H9 (cell line): Measurements from ENCODE around the gene UBE3B. TPM values are rescaled to one million over a fixed set of nuclear protein-coding genes. Genes with fewer than 3 reads are reported as not detected.

ENCODE experiments used
- DNase-seq: peaks from one replicate; pipeline ENCODE4 v3.0.0-alpha.2; 2017
- H2AFZ ChIP-seq: one replicate; pipeline ENCODE4 v1.6.1; 2013; ENCODE audit warnings: mild to moderate bottlenecking, low read length, control low read depth, moderate library complexity
- H2AK5ac ChIP-seq: 2 replicates; pipeline ENCODE4 v1.6.1; 2013; ENCODE audit warnings: low read length, control low read depth, mixed read lengths; ENCODE audit not compliant: insufficient read length
- H2BK120ac ChIP-seq: one replicate; pipeline ENCODE4 v1.6.1; 2013; ENCODE audit warnings: low read depth, mild to moderate bottlenecking, low read length, control low read depth, inconsistent platforms; ENCODE audit not compliant: poor library complexity, severe bottlenecking
- H2BK12ac ChIP-seq: 2 replicates; pipeline ENCODE4 v1.6.1; 2013; ENCODE audit warnings: low read length, control low read depth, mixed read lengths, low read depth; ENCODE audit not compliant: insufficient read length
- H2BK15ac ChIP-seq: 2 replicates; pipeline ENCODE4 v1.6.1; 2013; ENCODE audit warnings: low read depth, low read length, control low read depth
- H2BK20ac ChIP-seq: one replicate; pipeline ENCODE4 v1.6.1; 2013; ENCODE audit warnings: low read depth, mild to moderate bottlenecking, low read length, control low read depth, inconsistent platforms; ENCODE audit not compliant: poor library complexity, severe bottlenecking
- H2BK5ac ChIP-seq: 2 replicates; pipeline ENCODE4 v1.6.1; 2013; ENCODE audit warnings: low read length, control low read depth, mixed read lengths; ENCODE audit not compliant: insufficient read length
- H3K14ac ChIP-seq: 2 replicates; pipeline ENCODE4 v1.6.1; 2013; ENCODE audit warnings: low read length, control low read depth; ENCODE audit not compliant: insufficient read depth
- H3K18ac ChIP-seq: 2 replicates; pipeline ENCODE4 v1.6.1; 2013; ENCODE audit warnings: low read depth, mild to moderate bottlenecking, mixed read lengths, low read length, control low read depth; ENCODE audit not compliant: insufficient read length
- H3K23ac ChIP-seq: 2 replicates; pipeline ENCODE4 v1.6.1; 2013; ENCODE audit warnings: low read length, control low read depth, mixed read lengths, low read depth; ENCODE audit not compliant: insufficient read length
- H3K23me2 ChIP-seq: 2 replicates; pipeline ENCODE4 v1.6.1; 2013; ENCODE audit warnings: low read depth, mild to moderate bottlenecking, mixed read lengths, low read length, control low read depth; ENCODE audit not compliant: insufficient read length, poor library complexity, severe bottlenecking
- H3K27ac ChIP-seq: 2 replicates; pipeline ENCODE4 v1.5.1; 2013; ENCODE audit warnings: low read length, control low read depth, mixed read lengths, low read depth; ENCODE audit not compliant: insufficient read length
- H3K27me3 ChIP-seq: 2 replicates; pipeline ENCODE4 v1.6.1; 2013; ENCODE audit warnings: low read length, control low read depth, inconsistent platforms; ENCODE audit not compliant: insufficient read depth
- H3K4ac ChIP-seq: 2 replicates; pipeline ENCODE4 v1.6.1; 2013; ENCODE audit warnings: low read depth, mild to moderate bottlenecking, control low read depth, inconsistent platforms, low read length, moderate library complexity
- H3K4me1 ChIP-seq: 2 replicates; pipeline ENCODE4 v1.6.1; 2013; ENCODE audit warnings: low read length, control low read depth, inconsistent platforms; ENCODE audit not compliant: insufficient read depth
- H3K4me2 ChIP-seq: 2 replicates; pipeline ENCODE4 v1.6.1; 2013; ENCODE audit warnings: low read length, control low read depth, mixed read lengths; ENCODE audit not compliant: insufficient read length, insufficient read depth
- H3K56ac ChIP-seq: 2 replicates; pipeline ENCODE4 v1.6.1; 2013; ENCODE audit warnings: low read depth, mild to moderate bottlenecking, mixed read lengths, low read length, control low read depth; ENCODE audit not compliant: insufficient read length
- H3K79me1 ChIP-seq: 2 replicates; pipeline ENCODE4 v1.6.1; 2013; ENCODE audit warnings: low read depth, mild to moderate bottlenecking, moderate library complexity, low read length, control low read depth, inconsistent platforms; ENCODE audit not compliant: insufficient read depth, poor library complexity, severe bottlenecking
- H3K79me2 ChIP-seq: 2 replicates; pipeline ENCODE4 v1.6.1; 2013; ENCODE audit warnings: low read length, control low read depth, inconsistent platforms; ENCODE audit not compliant: insufficient read depth
- H3K9ac ChIP-seq: 2 replicates; pipeline ENCODE4 v1.6.1; 2013; ENCODE audit warnings: low read length, control low read depth, mixed read lengths; ENCODE audit not compliant: insufficient read length; ENCODE audit errors: extremely low read depth
- H3K9me3 ChIP-seq: one replicate; pipeline ENCODE4 v1.6.1; 2013; ENCODE audit warnings: low read depth, low read length, inconsistent platforms; ENCODE audit not compliant: control insufficient read depth
- H3T11ph ChIP-seq: one replicate; pipeline ENCODE4 v1.6.1; 2013; ENCODE audit warnings: mild to moderate bottlenecking, low read length, control low read depth, inconsistent platforms
- H4K20me1 ChIP-seq: one replicate; pipeline ENCODE4 v1.6.1; 2013; ENCODE audit not compliant: control insufficient read depth, insufficient read length, insufficient read depth
- H4K5ac ChIP-seq: 2 replicates; pipeline ENCODE4 v1.6.1; 2013; ENCODE audit warnings: low read depth, mild to moderate bottlenecking, mixed read lengths, low read length, control low read depth; ENCODE audit not compliant: insufficient read length
- H4K8ac ChIP-seq: replicated peaks from 2 replicates; pipeline ENCODE4 v1.6.1; 2013; ENCODE audit warnings: low read length, control low read depth, mixed read lengths, low read depth; ENCODE audit not compliant: insufficient read length
- H4K91ac ChIP-seq: 2 replicates; pipeline ENCODE4 v1.6.1; 2013; ENCODE audit warnings: low read depth, mild to moderate bottlenecking, moderate library complexity, mixed read lengths, low read length, control low read depth; ENCODE audit not compliant: insufficient read length
- H3K27ac Mint-ChIP-seq, 3 experiments: 2 replicates in 2 of 3; 3 replicates in 1 of 3; pipeline ENCODE4 v1.8.0; 2020 to 2021; ENCODE audit warnings: mixed read lengths in 3 of 3, mild to moderate bottlenecking in 1 of 3, moderate library complexity in 1 of 3
- H3K27me3 Mint-ChIP-seq: 2 replicates; pipeline ENCODE4 v1.8.0; 2021; ENCODE audit warnings: low read depth, mild to moderate bottlenecking, moderate library complexity, mixed read lengths
- H3K36me3 Mint-ChIP-seq, 3 experiments: 2 replicates in 2 of 3; 3 replicates in 1 of 3; pipeline ENCODE4 v1.8.0; 2020 to 2021; ENCODE audit warnings: low read depth in 3 of 3, mixed read lengths in 3 of 3; ENCODE audit not compliant: insufficient read depth in 1 of 3
- H3K4me1 Mint-ChIP-seq, 2 experiments: 2 replicates each; pipeline ENCODE4 v1.8.0; 2020; ENCODE audit warnings: mixed read lengths in 2 of 2
- H3K4me3 Mint-ChIP-seq, 2 experiments: 2 replicates in 1 of 2; 3 replicates in 1 of 2; pipeline ENCODE4 v1.8.0; 2020 to 2021; ENCODE audit warnings: mild to moderate bottlenecking in 2 of 2, mixed read lengths in 2 of 2, moderate library complexity in 1 of 2
- H3K9me3 Mint-ChIP-seq, 2 experiments: 2 replicates in 1 of 2; 3 replicates in 1 of 2; pipeline ENCODE4 v1.8.0; 2020; ENCODE audit warnings: mild to moderate bottlenecking in 2 of 2, mixed read lengths in 2 of 2, moderate library complexity in 1 of 2
- WGBS: extraction: QIAGEN DNeasy Blood & Tissue Kit; methylation state at CpG from one replicate; pipeline ENCODE4 v1.1.7; 2013; ENCODE audit warnings: missing lambda C conversion rate, low lambda C conversion rate, mixed read lengths; ENCODE audit not compliant: insufficient read length; ENCODE audit errors: extremely low coverage; 5-methylcytosine and 5-hydroxymethylcytosine counted together
- total RNA-seq: library from RNA; stranded (reverse); gene quantifications from 2 replicates; pipeline ENCODE4 v1.2.1, GENCODE V29; 2021
- TF ChIP-seq, protein P1 (sequence below): fragments of 200-600 bp; sonication (generic); conservative IDR thresholded peaks from 3 replicates; pipeline ENCODE4 v1.8.0; 2021; ENCODE audit warnings: antibody characterized with exemption, mild to moderate bottlenecking

Gene UBE3B
- total RNA-seq, 1 experiment from 2014 or later, result 24.2 TPM

DNA sequence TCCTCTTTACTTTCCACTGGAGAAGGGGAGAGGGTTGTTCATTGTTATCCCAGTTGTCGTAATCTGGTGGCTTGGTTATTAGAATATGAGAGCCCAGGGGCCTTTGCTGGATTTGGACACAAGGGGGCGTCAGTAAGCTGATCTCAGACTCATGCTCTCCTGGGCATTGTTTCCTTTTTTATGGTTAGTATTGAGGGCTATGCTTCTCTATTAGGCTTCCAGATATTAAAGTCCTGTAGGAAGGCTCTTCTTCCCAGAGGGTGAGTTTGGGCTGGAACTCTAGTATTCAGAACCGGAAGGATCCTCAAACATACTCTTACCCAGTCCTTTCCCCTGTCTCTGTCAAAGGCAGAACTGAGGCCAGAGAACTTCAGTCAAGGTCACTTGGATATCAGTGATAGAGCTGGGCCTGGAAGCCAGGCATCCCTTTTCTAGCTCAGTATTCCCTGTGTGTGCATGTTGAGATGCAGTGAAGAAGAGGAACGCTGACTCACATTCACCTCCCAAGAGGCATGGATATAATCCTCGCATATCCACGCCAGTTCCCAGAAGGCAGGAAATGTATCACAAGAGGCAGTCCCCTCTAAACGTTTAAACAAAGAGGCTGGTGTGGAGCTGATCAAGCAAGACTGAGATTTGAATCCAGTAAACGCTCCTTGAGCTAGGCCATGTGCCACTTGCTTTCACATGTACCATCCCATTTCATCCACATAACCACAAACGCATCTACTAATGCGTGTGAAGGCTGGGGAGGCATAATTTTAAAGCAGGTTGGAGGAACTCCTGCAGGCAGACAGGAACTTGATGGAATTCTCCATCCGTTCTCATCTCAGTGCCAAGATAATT is 41.6 kb downstream of the UBE3B start:
- no CpG with 5 or more reads among the region's 11 CpGs for WGBS
- no peaks in the 10 kb centered on the region for H3K27me3 Mint-ChIP-seq
- Histone ChIP-seq H3K9ac (no peak overlapping the region), H3T11ph (no peak overlapping the region), H3K18ac (no peak overlapping the region), H3K79me1 (no peaks in the 10 kb centered on the region), H3K79me2 (no peaks in the 10 kb centered on the region), H2AK5ac (no peak overlapping the region), H2BK15ac (no peak overlapping the region), H4K20me1 (no peaks in the 10 kb centered on the region), H2BK5ac (no peak overlapping the region), H3K23ac (no peak overlapping the region), H3K27ac (no peak overlapping the region), H2BK12ac (no peak overlapping the region), H3K4me1 (no peaks in the 10 kb centered on the region), H2BK120ac (no peak overlapping the region), H3K23me2 (no peaks in the 10 kb centered on the region), H4K5ac (no peak overlapping the region), H3K4me2 (no peak overlapping the region), H4K91ac (no peak overlapping the region), H2BK20ac (no peak overlapping the region), H3K4ac (no peak overlapping the region), H3K14ac (no peak overlapping the region), H4K8ac (no peak overlapping the region), H2AFZ (no peak overlapping the region), H3K9me3 (no peaks in the 10 kb centered on the region), H3K27me3 (no peaks in the 10 kb centered on the region), H3K56ac (no peak overlapping the region)
- peak; percentile 62 for DNase-seq
- peaks cover 6 to 17% of the 10 kb centered on the region in 2 experiments for H3K4me1 Mint-ChIP-seq
- H3K4me3 Mint-ChIP-seq, result no peak overlapping the region
- TF ChIP-seq, protein P1, sequence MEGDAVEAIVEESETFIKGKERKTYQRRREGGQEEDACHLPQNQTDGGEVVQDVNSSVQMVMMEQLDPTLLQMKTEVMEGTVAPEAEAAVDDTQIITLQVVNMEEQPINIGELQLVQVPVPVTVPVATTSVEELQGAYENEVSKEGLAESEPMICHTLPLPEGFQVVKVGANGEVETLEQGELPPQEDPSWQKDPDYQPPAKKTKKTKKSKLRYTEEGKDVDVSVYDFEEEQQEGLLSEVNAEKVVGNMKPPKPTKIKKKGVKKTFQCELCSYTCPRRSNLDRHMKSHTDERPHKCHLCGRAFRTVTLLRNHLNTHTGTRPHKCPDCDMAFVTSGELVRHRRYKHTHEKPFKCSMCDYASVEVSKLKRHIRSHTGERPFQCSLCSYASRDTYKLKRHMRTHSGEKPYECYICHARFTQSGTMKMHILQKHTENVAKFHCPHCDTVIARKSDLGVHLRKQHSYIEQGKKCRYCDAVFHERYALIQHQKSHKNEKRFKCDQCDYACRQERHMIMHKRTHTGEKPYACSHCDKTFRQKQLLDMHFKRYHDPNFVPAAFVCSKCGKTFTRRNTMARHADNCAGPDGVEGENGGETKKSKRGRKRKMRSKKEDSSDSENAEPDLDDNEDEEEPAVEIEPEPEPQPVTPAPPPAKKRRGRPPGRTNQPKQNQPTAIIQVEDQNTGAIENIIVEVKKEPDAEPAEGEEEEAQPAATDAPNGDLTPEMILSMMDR, result peak; percentile 93
- H3K9me3 Mint-ChIP-seq, result no peaks in the 10 kb centered on the region
- H3K27ac Mint-ChIP-seq, result peak overlapping the region in 2 of 3 experiments; percentile 89 to 94; a peak in 4 of 7 replicates
- peaks cover 7 to 69% (median 51%) of the 10 kb centered on the region in 3 experiments for H3K36me3 Mint-ChIP-seq
